ENCODE data around the gene GRIN2C.

Gene GRIN2C

DNA sequence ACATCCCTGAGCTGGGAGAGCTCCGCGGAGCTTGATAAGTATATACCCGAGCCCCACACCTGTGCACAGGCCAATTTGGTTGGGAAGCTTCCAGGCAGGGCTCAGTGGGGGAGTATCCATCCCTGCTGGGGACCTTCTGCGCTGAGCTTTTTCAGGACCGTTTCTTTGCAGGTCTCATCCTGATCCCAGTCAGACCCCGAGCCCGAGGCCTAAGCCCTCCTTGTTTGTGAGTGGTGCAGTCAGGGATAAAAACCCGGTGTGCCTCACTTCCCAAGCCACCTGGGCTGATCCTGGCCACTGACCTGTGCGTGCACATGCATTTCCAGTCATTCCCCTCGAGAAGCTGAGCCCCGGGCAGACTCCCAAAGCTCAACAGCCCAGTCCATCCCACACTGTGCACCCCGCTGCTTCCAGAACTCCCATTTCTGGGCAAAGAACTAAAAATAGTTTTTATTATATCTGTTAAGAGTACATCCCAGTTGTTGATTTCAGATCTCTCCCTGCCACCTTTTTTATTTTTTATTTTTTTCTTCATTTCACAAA lies 56.2 kb downstream of the GRIN2C start:
- Histone ChIP-seq H3K9ac (ENCODE audit: low read depth, low read length, poor library complexity) (no peak overlapping the region), H3K23ac (ENCODE audit: low read depth, low read length, poor library complexity) (no peak overlapping the region), H2BK5ac (ENCODE audit: low read length) (no peak overlapping the region), H2BK15ac (ENCODE audit: low read length) (no peak overlapping the region), H3K36me3 (replicated peaks in 1 of 2; ENCODE audit: control insufficient read depth in 2 of 2, insufficient read depth in 2 of 2, low read length in 2 of 2) (peaks cover 25 to 41% of the 10 kb centered on the region in 2 donors), H2AK5ac (ENCODE audit: low read depth, low read length) (no peak overlapping the region), H3K4me1 (ENCODE audit: control insufficient read depth in 2 of 2, insufficient read depth in 1 of 2, low read depth in 1 of 2, low read length in 2 of 2) (peaks cover 0 to 3% of the 10 kb centered on the region in 2 donors), H4K8ac (ENCODE audit: low read depth, low read length) (no peak overlapping the region), H3K4ac (ENCODE audit: low read length) (no peak overlapping the region), H3K79me1 (ENCODE audit: low read depth, low read length) (peaks cover 3% of the 10 kb centered on the region), H3K27ac (replicated peaks; ENCODE audit: low read length) (no peak overlapping the region), H3K9me3 (replicated peaks in 1 of 2; ENCODE audit: control insufficient read depth in 2 of 2, insufficient read depth in 1 of 2, low read depth in 1 of 2, low read length in 2 of 2) (no peaks in the 10 kb centered on the region), H4K91ac (ENCODE audit: low read depth, low read length, poor library complexity) (no peak overlapping the region), H3K14ac (ENCODE audit: low read length) (no peak overlapping the region), H2BK12ac (ENCODE audit: low read length) (no peak overlapping the region), H3K4me3 (ENCODE audit: low read length in 2 of 2) (no peak overlapping the region), H2AFZ (ENCODE audit: low read length) (no peak overlapping the region), H3K4me2 (ENCODE audit: insufficient read depth, low read length, poor library complexity, severe bottlenecking) (no peak overlapping the region), H2BK120ac (ENCODE audit: low read depth, low read length) (no peak overlapping the region), H3K18ac (ENCODE audit: low read length) (no peak overlapping the region), H3K27me3 (ENCODE audit: control insufficient read depth in 3 of 3, insufficient read depth in 3 of 3, low read depth in 1 of 3, low read length in 3 of 3) (no peaks in the 10 kb centered on the region)
- DNase-seq (ENCODE audit: low spot score) = no peak
- WGBS, 2 donors (ENCODE audit: extremely low coverage in 2 of 2, insufficient read length in 2 of 2, insufficient replicate concordance in 1 of 2) = no CpG with 5 or more reads among the region's 12 CpGs

DNA sequence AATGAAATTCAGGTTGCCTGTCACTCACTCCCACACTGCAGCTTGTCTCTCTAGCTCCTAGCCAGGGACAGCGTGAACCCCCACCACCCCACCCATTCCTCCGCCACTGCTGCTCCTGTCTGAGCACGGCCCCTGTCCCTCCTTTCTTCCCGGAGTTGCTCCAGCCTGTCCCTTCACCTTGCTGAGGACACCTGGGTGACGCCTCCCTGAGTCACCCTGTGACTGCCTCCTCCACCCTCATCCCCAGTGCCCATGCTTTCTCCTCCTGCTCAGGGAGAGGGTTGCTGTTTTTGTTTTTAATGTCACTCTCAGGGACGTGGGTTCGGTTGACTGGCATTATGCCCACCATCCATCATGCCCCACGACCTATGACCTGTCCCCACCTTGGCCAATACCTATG lies 57.8 kb downstream of the GRIN2C start:
- Histone ChIP-seq H3K18ac (ENCODE audit: low read length) (no peak overlapping the region), H2AFZ (ENCODE audit: low read length) (no peak overlapping the region), H3K27ac (replicated peaks; ENCODE audit: low read length) (no peak overlapping the region), H3K14ac (ENCODE audit: low read length) (no peak overlapping the region), H2BK15ac (ENCODE audit: low read length) (no peak overlapping the region), H2BK5ac (ENCODE audit: low read length) (no peak overlapping the region), H2BK120ac (ENCODE audit: low read depth, low read length) (no peak overlapping the region), H3K27me3 (ENCODE audit: control insufficient read depth in 3 of 3, insufficient read depth in 3 of 3, low read depth in 1 of 3, low read length in 3 of 3) (no peaks in the 10 kb centered on the region), H3K4ac (ENCODE audit: low read length) (no peak overlapping the region), H3K23ac (ENCODE audit: low read depth, low read length, poor library complexity) (no peak overlapping the region), H2AK5ac (ENCODE audit: low read depth, low read length) (no peak overlapping the region), H3K9ac (ENCODE audit: low read depth, low read length, poor library complexity) (peak overlapping the region; percentile 15), H3K4me3 (ENCODE audit: low read length in 2 of 2) (no peak overlapping the region), H3K36me3 (replicated peaks in 1 of 2; ENCODE audit: control insufficient read depth in 2 of 2, insufficient read depth in 2 of 2, low read length in 2 of 2) (peaks cover 23 to 47% of the 10 kb centered on the region in 2 donors), H4K8ac (ENCODE audit: low read depth, low read length) (no peak overlapping the region), H4K91ac (ENCODE audit: low read depth, low read length, poor library complexity) (no peak overlapping the region), H3K4me2 (ENCODE audit: insufficient read depth, low read length, poor library complexity, severe bottlenecking) (no peak overlapping the region), H3K9me3 (replicated peaks in 1 of 2; ENCODE audit: control insufficient read depth in 2 of 2, insufficient read depth in 1 of 2, low read depth in 1 of 2, low read length in 2 of 2) (no peaks in the 10 kb centered on the region), H3K79me1 (ENCODE audit: low read depth, low read length) (peaks cover 3% of the 10 kb centered on the region), H3K4me1 (ENCODE audit: control insufficient read depth in 2 of 2, insufficient read depth in 1 of 2, low read depth in 1 of 2, low read length in 2 of 2) (peaks cover 0 to 3% of the 10 kb centered on the region in 2 donors), H2BK12ac (ENCODE audit: low read length) (no peak overlapping the region)
- whole genome bisulfite sequencing, 2 donors (ENCODE audit: extremely low coverage in 2 of 2, insufficient read length in 2 of 2, insufficient replicate concordance in 1 of 2) = no CpG with 5 or more reads among the region's 8 CpGs
- no peak for DNase-seq (ENCODE audit: low spot score)

DNA sequence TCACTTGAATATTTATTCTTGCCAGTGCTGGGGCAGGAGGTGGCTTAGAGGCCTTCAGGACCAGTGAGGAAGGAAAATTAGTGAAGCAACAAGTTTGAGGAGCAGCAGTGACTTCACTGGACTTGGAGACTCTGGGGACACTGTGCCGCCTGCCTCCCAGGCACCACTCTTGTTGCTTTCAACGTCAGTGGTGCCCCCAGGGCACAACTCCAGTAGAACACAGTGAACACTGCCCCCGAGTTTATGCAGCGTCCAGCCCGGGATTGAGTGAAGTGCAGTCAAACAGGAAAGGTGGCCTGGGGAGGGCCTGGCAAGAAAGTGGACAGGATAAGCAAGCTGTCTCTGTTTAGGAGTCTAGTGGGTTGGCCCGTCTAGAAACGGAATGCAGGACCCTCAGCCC lies 59.2 kb downstream of the GRIN2C start:
- DNase-seq (ENCODE audit: low spot score) = no peak
- no peak overlapping the region for H3K9ac ChIP-seq (ENCODE audit: low read depth, low read length, poor library complexity)
- no peaks in the 10 kb centered on the region for H3K27me3 ChIP-seq (ENCODE audit: control insufficient read depth in 3 of 3, insufficient read depth in 3 of 3, low read depth in 1 of 3, low read length in 3 of 3)
- H2BK5ac ChIP-seq (ENCODE audit: low read length) = no peak overlapping the region
- no peak overlapping the region for H2BK12ac ChIP-seq (ENCODE audit: low read length)
- no peak overlapping the region for H4K91ac ChIP-seq (ENCODE audit: low read depth, low read length, poor library complexity)
- H2AK5ac ChIP-seq (ENCODE audit: low read depth, low read length) = no peak overlapping the region
- no peak overlapping the region for H2BK120ac ChIP-seq (ENCODE audit: low read depth, low read length)
- no peak overlapping the region for H2AFZ ChIP-seq (ENCODE audit: low read length)
- H4K8ac ChIP-seq (ENCODE audit: low read depth, low read length) = no peak overlapping the region
- no peak overlapping the region for H3K18ac ChIP-seq (ENCODE audit: low read length)
- peaks cover 27 to 60% of the 10 kb centered on the region in 2 donors for H3K36me3 ChIP-seq (replicated peaks in 1 of 2; ENCODE audit: control insufficient read depth in 2 of 2, insufficient read depth in 2 of 2, low read length in 2 of 2)
- H3K4me2 ChIP-seq (ENCODE audit: insufficient read depth, low read length, poor library complexity, severe bottlenecking) = no peak overlapping the region
- H2BK15ac ChIP-seq (ENCODE audit: low read length) = no peak overlapping the region
- no peaks in the 10 kb centered on the region for H3K9me3 ChIP-seq (replicated peaks in 1 of 2; ENCODE audit: control insufficient read depth in 2 of 2, insufficient read depth in 1 of 2, low read depth in 1 of 2, low read length in 2 of 2)
- no CpG with 5 or more reads among the region's 7 CpGs for WGBS, 2 donors (ENCODE audit: extremely low coverage in 2 of 2, insufficient read length in 2 of 2, insufficient replicate concordance in 1 of 2)
- no peak overlapping the region for H3K4ac ChIP-seq (ENCODE audit: low read length)
- no peak overlapping the region for H3K4me3 ChIP-seq (ENCODE audit: low read length in 2 of 2)
- no peak overlapping the region for H3K27ac ChIP-seq (replicated peaks; ENCODE audit: low read length)
- no peak overlapping the region for H3K14ac ChIP-seq (ENCODE audit: low read length)
- no peak overlapping the region for H3K23ac ChIP-seq (ENCODE audit: low read depth, low read length, poor library complexity)
- H3K4me1 ChIP-seq (ENCODE audit: control insufficient read depth in 2 of 2, insufficient read depth in 1 of 2, low read depth in 1 of 2, low read length in 2 of 2) = no peaks in the 10 kb centered on the region
- H3K79me1 ChIP-seq (ENCODE audit: low read depth, low read length) = peaks cover 3% of the 10 kb centered on the region

DNA sequence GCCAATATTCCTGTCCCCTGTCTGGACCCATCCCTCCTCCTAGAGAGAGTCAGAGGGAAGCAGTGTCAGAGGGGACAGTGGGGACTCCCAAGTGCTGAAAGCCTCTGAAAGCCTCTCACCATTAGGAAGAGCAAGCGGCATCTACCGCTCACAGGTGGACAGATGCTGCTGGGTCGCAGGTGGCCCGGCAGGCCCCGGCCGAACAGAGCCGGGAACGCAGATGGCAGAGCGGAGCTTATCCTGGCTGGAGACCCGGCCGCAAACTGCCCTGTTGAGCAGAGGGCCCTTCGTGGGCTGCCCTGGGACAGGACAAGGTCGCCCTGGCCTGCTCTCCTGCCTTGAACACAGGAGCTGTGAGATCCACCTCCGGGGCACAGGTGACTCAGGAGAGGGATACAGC lies 60.6 kb downstream of the GRIN2C start:
- no peak overlapping the region for H3K9ac ChIP-seq (ENCODE audit: low read depth, low read length, poor library complexity)
- H3K36me3 ChIP-seq (replicated peaks in 1 of 2; ENCODE audit: control insufficient read depth in 2 of 2, insufficient read depth in 2 of 2, low read length in 2 of 2) = peaks cover 41 to 71% of the 10 kb centered on the region in 2 donors
- no peak overlapping the region for H3K4me2 ChIP-seq (ENCODE audit: insufficient read depth, low read length, poor library complexity, severe bottlenecking)
- no peak overlapping the region for H2AK5ac ChIP-seq (ENCODE audit: low read depth, low read length)
- H3K4ac ChIP-seq (ENCODE audit: low read length) = no peak overlapping the region
- no peak overlapping the region for H3K4me3 ChIP-seq (ENCODE audit: low read length in 2 of 2)
- peaks cover 3% of the 10 kb centered on the region for H3K79me1 ChIP-seq (ENCODE audit: low read depth, low read length)
- DNase-seq (ENCODE audit: low spot score) = no peak
- H2AFZ ChIP-seq (ENCODE audit: low read length) = no peak overlapping the region
- no peak overlapping the region for H2BK12ac ChIP-seq (ENCODE audit: low read length)
- no peak overlapping the region for H3K18ac ChIP-seq (ENCODE audit: low read length)
- no peak overlapping the region for H3K14ac ChIP-seq (ENCODE audit: low read length)
- no peak overlapping the region for H4K8ac ChIP-seq (ENCODE audit: low read depth, low read length)
- H3K27ac ChIP-seq (replicated peaks; ENCODE audit: low read length) = no peak overlapping the region
- no CpG with 5 or more reads among the region's 14 CpGs for WGBS, 2 donors (ENCODE audit: extremely low coverage in 2 of 2, insufficient read length in 2 of 2, insufficient replicate concordance in 1 of 2)
- H3K9me3 ChIP-seq (replicated peaks in 1 of 2; ENCODE audit: control insufficient read depth in 2 of 2, insufficient read depth in 1 of 2, low read depth in 1 of 2, low read length in 2 of 2) = no peaks in the 10 kb centered on the region
- H2BK15ac ChIP-seq (ENCODE audit: low read length) = no peak overlapping the region
- H3K4me1 ChIP-seq (ENCODE audit: control insufficient read depth in 2 of 2, insufficient read depth in 1 of 2, low read depth in 1 of 2, low read length in 2 of 2) = no peaks in the 10 kb centered on the region
- H3K23ac ChIP-seq (ENCODE audit: low read depth, low read length, poor library complexity) = no peak overlapping the region
- H3K27me3 ChIP-seq (ENCODE audit: control insufficient read depth in 3 of 3, insufficient read depth in 3 of 3, low read depth in 1 of 3, low read length in 3 of 3) = no peaks in the 10 kb centered on the region
- H2BK5ac ChIP-seq (ENCODE audit: low read length) = peak overlapping the region; percentile 11
- no peak overlapping the region for H4K91ac ChIP-seq (ENCODE audit: low read depth, low read length, poor library complexity)
- no peak overlapping the region for H2BK120ac ChIP-seq (ENCODE audit: low read depth, low read length)

Data from neuronal stem cell (in vitro differentiated cells).